Renal cortex interstitium (tissue), 11 donors: ENCODE data around the gene PHF13. TPM values are rescaled to one million over a fixed set of nuclear protein-coding genes. Genes with fewer than 3 reads are reported as not detected.
A peak's percentile ranks its signal among the peaks of the same experiment; 100 is the strongest.

Source experiments
- DNase-seq, 11 donors: peaks; one replicate each; pipeline ENCODE4 v3.0.0-alpha.2; 2013; ENCODE audit warnings: low read depth in 9 of 11, low spot score in 4 of 11; ENCODE audit errors: extremely low read depth in 1 of 11
- polyA plus RNA-seq, 3 donors: library from polyadenylated mRNA; unstranded; fragments of 120-200 nt; gene quantifications; one replicate each; pipeline ENCODE4 v1.2.1, GENCODE V29; 2013; ENCODE audit not compliant: insufficient read length in 3 of 3

PHF13 gene
- polyA plus RNA-seq, 3 donors = 25.2 to 27.1 (median 26.9) TPM

DNA sequence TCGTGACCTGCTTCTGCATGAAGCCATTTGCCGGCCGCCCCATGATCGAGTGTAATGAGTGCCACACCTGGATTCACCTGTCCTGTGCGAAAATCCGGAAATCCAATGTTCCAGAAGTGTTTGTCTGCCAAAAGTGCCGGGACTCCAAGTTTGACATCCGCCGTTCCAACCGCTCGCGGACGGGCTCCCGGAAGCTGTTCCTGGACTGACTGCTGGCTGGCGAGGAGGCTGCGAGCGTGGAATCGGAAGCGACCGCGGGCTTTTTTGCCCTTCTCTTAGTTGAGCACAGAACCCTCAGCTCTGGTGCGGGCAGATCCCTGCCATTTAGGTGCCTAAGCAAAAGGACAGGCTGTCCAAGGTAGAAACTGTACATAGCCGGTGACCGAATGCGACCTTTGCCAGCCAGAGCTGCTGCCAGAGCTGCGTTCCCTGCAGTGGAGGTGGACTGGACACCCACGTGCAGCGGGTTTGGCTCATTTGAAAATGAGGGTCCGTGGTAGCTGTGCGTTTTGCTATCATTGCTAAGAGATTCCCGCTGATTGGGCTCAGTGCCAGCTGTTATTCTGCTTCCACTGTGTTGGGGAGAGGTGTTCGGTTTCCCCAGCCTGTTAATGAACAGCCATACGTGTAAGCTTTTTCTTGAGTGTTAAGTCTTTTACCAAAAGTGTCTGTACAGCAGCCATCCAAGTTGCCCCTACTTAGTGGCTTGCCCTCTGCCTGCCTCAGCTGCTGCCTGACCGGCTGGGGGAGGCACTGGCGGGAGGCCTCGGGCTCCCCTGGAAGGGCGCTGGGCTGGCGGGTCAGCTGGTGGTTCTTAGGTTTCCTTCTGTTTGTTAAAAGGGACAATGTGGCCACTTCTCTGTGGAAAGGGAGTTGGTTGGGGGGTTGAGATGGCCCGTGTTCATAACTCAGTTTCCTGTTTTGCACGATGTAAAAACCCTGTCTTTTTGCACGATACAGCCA is 8.2 kb downstream of the PHF13 start:
- DNase-seq = no peak

DNA sequence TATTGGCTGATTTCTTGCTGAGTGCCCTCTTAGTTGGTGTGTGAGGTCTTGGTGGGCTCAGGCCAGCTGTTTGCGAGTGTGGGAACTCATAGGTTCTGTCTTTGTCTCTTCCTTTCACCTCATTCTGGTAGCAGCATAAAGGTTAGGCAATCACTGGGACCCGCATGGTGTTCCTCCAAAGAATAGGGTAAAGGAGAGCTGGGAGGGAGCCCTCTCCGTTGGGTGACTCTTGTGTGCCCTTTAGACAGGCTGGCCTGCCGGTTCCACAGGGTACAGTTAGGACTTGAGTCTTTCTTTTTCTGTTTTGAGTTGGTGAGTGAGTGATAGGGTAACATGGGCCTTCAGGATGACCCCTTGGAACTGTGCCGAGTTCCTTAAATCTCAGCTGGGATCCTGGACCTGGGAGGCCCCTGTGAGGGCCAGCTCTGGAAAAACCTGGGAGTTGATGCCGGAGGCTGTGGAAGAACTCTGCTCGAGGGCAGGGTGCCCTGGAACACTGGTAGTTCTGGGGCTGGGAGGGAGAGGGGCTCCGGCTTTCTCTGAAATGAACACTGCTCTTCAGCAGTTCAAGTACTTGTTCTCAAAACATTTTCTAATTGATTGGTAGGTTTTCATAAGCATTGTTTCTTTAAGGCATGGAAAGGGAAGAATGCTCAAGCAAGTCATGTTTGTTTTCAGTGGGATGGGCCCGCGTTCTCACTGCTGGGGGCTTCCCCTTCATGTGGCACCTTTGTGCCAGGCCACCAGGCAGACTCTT is 9.0 kb downstream of the PHF13 start:
- DNase-seq = no peak

DNA sequence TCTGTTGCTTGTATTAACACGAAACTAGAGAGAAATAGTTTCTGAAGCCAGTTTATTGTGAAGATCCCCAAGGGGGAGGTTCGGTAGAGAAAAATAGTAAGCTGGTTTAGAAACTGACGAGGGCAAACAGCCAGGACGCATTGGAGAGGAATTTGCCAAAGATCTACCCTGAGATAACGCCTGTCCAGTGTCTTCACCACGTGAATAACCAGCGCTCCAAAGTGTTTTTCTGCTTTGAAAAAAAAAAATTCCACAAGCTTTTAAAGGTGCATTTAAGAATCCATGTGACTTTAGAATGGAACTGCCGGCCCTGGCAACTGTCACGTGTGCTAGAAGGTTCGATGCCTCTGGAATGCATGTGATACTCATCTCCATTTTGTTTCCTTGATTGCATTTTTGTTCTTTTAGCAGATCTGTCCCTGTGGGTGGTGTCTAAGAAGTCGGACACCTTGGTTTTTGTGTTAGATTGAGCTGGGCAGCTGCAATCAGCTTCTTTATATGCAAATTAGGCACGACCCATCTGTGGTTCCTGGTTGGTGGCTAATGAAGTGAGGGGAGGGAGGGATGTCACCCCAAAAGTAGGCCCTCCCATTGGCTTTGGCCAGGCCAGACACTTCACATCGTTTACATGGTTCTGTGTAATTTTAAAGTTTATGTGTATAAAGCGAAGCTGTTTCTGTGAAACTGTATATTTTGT is 9.9 kb downstream of the PHF13 start:
- no peak for DNase-seq

DNA sequence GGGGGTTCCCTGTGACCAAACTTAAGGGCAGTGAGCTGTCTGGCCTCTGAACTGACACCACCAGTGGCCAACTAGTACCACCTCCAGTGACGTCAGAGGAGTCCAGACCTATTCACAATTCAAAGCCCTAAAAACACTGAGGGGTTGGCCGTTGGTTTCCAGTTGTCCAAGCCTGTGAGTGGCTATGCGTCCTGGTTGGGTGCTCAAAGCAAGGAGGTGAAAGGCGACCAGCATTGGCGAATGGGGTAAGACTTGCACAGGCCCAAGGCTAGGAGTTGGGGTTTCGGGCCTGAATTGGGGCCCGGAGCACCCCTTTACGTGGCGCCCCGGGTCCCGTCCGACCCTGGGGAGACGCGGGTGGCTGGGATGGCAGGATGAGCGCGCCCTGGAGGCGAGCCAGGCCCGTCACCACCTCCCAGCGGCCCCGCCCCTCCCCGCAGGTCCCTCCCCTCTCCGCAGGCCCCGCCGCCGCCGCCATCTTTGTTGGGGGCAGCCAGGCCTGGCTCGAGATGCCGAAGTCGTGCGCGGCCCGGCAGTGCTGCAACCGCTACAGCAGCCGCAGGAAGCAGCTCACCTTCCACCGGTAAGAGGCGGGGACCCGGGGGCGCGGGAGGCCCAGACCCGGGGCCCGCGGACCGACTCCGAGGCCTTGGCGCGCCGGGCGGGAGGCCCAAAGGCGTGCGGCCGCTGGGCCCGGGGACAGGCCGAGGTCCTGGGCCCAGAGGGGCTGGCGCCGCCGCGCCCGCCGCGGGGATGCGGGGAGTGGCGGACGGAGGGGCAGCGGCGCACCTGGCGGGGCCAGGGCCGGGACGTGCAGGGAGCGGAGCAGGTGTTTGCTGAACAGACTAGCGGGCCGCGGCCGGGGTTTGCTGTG is 11.4 kb downstream of the PHF13 start, which contains the start of gene THAP3:
THAP3 (plus strand) TSS at position 159 of the 874 bp plus-strand sequence; CDS start at position 510, 351 bp downstream.
- DNase-seq = peak in 4 of 11 donors; percentile 68 to 85 (median 78)

DNA sequence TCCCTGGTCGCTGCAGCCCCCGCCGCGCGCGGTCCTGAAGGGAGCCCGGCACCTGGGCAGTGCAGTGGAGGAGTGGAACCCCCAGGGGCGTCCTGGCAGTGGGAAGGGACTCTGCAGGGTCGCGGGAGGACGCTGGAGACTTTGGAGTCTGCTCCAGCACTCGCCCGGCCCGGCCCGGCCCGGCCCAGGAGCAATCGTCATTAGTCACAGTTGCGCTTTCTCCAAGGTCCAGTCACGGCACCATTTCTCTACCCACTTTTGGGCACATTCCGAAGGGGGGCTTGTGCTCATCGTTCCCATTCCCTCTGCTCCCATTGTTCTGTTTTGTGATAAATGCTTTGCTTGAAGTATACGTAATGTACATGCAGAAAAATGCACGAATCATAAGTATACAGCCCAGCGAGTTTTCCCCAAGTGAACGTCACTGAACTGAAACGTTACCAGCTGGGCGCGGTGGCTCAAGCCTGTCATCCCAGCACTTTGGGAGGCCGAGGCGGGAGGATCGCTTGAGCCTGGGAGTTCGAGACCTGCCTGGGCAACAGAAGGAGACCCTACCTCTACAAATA is 12.1 kb downstream of the PHF13 start:
- no peak for DNase-seq

DNA sequence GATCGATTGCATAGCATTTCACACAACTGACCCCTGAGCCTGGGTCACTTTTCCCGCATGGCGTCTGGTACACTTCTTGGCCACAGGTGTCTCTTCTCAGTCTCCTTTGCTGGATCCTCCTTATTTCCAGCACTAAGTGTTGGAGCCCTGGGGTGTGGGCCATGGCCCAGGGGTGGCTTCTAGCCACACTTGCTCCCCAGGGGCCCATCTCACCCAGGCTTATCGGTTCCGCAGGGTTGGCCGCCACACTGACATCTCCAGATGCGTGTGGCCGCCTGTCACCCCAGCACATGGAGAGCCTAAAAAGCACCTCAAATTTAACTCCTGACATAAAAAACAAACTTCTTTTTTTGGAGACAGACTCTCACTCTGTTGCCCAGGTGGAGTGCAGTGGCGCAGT is 13.5 kb downstream of the PHF13 start:
- no peak for DNase-seq

DNA sequence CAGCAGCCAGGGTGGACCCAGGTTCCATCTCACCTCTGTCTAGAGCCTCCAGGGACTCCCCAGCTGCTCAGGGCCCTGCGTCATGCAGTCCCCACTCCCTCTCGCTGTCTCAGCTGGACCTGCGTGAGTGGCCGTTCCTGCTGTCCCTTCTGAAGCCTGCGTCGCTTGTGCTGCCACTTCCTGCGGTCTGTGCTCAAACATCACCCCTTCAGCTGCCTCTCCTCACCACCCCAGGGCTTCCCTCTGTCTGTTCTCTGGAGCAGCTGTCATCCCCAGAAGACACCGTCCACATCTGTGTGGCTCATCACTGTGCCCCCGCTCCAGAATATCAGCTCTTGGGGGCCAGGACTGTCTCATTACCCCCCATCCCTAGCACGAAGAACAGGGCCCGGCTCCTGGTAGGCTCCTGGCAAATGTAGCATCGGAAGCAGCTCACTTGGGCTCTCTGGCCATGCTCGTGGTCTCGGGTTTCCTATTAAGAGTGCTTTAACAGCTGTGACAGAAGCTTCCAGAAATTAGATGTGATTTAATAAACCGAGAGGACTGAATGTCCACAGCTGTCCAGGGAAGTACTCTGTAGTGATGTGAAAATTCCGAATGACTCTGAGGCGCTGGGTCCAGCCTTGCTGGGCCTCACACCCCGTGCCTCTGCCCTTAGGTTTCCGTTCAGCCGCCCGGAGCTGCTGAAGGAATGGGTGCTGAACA is 14.5 kb downstream of the PHF13 start:
- DNase-seq = no peak

DNA sequence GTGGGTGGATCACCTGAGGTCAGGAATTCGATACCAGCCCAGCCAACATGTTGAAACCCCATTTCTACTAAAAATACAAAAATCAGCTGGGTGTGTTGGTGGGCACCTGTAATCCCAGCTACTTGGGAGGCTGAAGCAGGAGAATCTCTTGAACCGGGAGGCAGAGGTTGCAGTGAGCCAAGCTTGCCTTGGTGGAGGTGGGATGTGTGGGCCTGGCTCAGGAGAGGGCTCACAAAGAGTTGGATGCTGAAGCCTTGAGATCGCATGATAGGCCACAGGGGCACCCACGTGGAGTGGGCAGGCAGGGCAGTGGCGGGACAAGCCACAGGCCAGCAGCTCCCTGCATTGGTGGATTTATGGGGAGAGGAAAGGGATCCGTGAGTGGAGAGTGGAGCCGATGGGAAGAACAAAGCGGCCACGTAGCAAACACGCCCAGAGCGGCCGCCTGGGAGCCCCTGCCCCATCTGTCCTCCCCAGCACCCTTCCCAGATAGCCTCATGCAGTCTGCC is 15.5 kb downstream of the PHF13 start:
- DNase-seq = no peak

DNA sequence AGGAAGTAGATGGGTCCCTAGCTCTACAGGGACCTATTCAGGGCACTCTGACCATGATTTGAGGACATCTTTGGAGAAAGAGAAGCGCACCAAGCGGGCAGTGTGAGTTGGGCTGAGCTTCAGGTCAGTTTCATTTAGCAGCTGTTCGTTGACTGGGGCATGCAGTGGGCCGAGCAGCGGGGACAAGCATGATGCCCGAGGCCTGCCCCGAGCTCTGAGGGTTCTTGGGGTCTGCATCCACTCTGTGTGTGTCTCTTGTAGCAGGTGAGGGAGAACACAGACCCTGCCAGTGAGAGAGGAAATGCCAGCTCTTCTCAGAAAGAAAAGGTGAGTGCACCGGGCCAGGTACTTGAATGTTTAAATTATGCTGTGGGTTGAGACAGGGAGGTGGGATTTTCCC is 16.5 kb downstream of the PHF13 start:
- no peak for DNase-seq

DNA sequence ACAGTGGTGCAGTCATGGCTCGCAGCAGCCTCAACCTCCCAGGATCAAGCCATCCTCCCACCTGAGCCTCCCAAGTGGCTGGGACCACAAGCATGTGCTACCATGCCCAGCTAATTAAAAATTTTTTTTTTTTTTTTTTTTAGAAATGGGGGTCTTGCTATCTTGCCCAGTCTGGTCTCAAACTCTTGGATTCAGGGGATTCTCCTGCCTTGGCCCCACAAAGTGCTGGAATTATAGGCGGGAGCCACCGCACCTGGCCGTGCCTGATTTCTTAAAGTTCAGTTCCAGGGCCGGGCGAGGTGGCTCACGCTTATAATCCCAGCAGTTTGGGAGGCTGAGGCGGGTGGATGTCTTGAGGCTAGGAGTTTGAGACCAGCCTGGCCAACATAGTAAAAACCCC is 17.5 kb downstream of the PHF13 start:
- DNase-seq = no peak

DNA sequence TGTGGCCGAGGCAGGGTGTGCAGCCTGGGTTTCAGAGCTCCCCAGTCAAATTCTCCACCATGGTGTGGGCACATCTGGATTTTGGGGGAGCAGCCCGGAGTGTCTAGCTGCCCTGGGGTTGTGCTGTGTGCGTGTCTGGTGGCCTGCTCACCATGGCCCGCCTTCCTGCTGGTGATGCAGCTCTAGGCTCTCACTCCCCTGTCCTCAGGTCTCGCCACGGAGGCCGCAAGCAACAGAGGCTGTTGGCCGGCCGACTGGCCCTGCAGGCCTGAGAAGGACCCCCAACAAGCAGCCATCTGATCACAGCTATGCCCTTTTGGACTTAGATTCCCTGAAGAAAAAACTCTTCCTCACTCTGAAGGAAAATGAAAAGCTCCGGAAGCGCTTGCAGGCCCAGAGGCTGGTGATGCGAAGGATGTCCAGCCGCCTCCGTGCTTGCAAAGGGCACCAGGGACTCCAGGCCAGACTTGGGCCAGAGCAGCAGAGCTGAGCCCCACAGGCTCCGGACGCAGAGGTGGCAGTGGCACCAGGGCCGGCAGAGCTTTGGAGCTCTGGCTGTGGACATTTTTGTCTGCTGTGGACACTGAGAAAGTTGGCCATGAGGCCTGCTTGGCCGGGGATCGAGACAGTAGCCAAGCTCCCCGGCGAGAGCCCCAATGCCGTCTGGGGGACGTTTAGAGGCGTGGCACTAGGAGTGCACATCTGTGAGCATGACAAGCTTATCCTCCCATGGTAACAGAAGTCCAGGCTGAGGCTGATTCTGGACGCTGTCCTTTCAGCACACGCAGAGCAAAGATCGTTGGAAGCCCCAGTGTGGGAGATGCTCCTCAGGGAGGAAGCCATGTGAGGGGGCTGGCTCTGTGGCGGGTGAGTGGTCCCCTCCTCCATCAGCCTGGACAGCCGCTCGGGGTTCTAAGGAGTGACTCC is 19.3 kb downstream of the PHF13 start:
- no peak for DNase-seq

DNA sequence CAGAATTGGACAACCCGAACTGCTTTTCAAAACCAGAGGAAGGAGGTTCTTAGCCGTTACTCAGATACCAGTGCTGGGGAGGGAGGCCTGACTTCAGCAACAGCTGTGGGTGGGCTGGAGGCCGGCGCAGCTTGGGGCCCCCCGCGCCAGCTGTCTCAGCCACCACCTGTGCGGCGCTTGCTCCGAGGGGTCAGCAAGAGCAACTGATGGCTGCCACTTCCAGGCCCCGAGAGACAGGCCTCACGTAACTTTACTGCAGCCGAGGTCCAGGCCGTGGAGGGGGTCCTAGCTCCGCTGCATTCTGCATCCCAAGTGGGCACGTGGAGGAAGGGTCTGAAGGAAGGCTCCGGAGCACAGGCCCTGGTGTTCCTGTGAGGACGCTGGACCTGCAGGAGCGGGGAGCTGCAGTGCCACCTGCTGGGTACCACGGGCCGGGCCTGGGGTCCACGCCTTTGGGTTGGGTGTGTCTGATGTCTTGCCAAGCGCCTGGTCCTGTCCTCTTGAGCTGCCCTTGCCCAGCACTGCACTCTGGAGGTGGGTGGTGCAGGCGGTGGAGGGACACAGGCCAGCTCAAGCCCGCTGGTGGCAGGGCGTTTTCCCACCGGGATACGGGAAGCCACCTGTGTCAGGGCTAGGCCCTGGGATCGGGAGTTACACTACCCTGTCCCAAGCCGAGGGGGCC is 21.0 kb downstream of the PHF13 start:
- no peak for DNase-seq

DNA sequence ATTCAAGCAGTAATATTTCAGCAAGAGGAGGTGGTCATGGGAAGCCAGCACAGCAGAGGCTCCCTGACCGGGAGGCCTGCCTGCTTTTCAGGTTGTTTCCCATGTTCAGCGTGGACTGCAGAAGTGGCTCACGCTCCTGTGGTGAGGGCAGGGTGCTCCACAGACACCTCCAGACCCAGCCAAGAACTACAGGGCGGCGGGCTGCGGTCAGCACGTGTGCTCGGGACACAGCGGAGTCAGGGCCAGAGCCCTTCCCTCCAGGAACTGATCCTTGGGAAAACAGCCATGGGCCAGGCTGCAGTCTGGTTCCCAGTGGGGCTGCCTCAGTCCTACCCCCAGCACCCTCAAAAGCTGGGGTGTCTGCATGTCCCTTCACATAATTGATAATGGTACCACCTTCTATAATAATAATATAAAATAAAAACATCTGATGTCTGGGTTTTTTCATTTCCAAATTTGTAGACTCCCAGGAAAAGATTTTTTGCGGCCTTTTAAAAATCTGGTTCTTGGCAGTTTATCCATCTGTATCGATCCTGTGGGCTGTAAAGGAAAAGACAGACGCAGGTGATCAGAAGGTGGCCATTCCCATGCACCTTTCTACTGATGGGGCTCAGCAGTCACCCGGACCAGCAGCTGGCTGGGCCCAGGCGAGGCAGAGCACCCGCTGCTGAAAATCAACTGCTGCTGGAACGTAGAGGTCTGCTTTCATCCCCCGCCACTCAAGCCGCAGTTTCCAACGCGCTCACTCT is 21.8 kb downstream of the PHF13 start:
- no peak for DNase-seq

DNA sequence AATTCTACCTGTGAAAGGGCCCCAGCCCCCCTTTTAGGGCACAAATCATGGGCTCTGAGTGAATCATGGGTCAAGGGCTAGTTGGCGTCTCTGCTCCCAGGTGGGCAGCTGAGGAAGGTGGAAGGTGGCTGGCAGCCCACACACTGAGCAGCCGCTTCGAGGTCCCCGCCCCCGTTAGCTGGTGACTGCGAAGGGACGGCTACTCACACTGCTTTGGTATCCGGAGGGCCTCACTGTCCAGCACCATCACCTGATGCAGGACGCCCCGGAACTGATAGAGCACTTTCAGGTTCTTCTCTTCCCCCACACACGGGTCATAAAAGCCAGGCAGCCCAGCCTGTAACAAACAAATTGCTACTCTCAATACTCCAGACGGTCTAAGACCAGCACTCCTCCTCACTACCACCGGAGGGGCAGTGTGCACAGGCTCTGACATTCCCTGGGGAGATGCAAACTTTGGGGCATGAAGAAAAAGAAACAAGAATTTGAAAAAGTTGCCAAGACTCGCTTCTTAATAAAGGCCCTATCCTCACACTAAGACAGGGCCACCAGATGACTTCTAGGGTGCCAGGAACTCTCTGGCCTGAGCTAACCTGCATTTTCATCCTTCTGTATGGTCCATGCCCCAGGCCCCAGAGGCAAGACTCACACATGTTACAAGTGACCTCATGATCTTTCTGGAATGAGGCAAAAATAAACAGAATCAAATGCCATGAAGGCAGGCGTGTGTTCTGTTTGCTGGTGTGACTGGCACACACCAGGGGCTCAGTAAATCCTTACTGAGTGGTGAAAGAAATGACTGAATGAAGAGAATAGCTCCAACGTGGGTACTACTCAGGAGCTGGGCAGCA is 22.6 kb downstream of the PHF13 start:
- DNase-seq = no peak
